ENCODE data around the gene CARS2.

- TF ChIP-seq CTCF (conservative IDR thresholded peaks at IDR 0.05; ENCODE audit: low read depth in 2 of 2) (no peak), EZH2phosphoT487 (IDR thresholded peaks at IDR 0.05; ENCODE audit: unreplicated experiment) (no peak), POLR2AphosphoS5 (IDR thresholded peaks at IDR 0.05; ENCODE audit: low read depth) (no peak), REST (IDR thresholded peaks at IDR 0.05; ENCODE audit: unreplicated experiment) (no peak), JUNB (IDR thresholded peaks at IDR 0.05; ENCODE audit: unreplicated experiment) (no peak), CREB1 (CRISPR knock-in tag; IDR thresholded peaks at IDR 0.05; ENCODE audit: low read depth) (no peak), EZH2 (IDR thresholded peaks at IDR 0.05; ENCODE audit: low read depth, unreplicated experiment) (no peak), STAT1 (IDR thresholded peaks at IDR 0.05; ENCODE audit: unreplicated experiment) (no peak), ZNF114 (CRISPR knock-in tag; IDR thresholded peaks at IDR 0.05) (no peak), NANOG (IDR thresholded peaks at IDR 0.05; ENCODE audit: borderline replicate concordance) (no peak)
Measured at GRCh38 chr13:110689711-110690110, 16.2 kb downstream of the CARS2 start.

Measured in GM23338 (cell line).